Measurements from ENCODE around the gene CISH. TPM values are rescaled to one million over a fixed set of nuclear protein-coding genes. Genes with fewer than 3 reads are reported as not detected.

Gene CISH
- total and polyA plus RNA-seq, 10 of the 15 experiments (the other 5 are each of a cell fraction or from before 2014, with no cell fraction given), result 0.21 to 4.4 (median 1.8) TPM

- Histone ChIP-seq H2AFZ (ENCODE audit: control insufficient read depth, low read depth, low read length) (no peak overlapping the region; the same call in 1 of the 2 replicates), H4K20me1 (ENCODE audit: control insufficient read depth, insufficient read depth) (no peaks in the 10 kb centered on the region), H3K27me3 (replicated peaks in 1 of 2; ENCODE audit: control insufficient read depth in 2 of 2, insufficient read depth in 2 of 2, low read length in 1 of 2) (no peaks in the 10 kb centered on the region), H3K4me1 (ENCODE audit: control insufficient read depth, insufficient read depth, low read length) (peaks cover 35% of the 10 kb centered on the region), H3K79me2 (ENCODE audit: control insufficient read depth, insufficient read depth, low read length) (no peaks in the 10 kb centered on the region), H3K9ac (ENCODE audit: control insufficient read depth, insufficient read depth, low read length) (peak overlapping the region; percentile 67; the same call in 1 of the 2 replicates), H3K4me2 (ENCODE audit: control insufficient read depth, insufficient read depth) (peak overlapping the region; percentile 80), H3K36me3 (ENCODE audit: control insufficient read depth in 2 of 2, insufficient read depth in 2 of 2, low read length in 1 of 2) (no peaks in the 10 kb centered on the region), H3K4me3 (no peak overlapping the region), H3K27ac (ENCODE audit: control insufficient read depth, insufficient read depth) (peak overlapping the region; percentile 95), H3K9me3 (replicated peaks; ENCODE audit: control insufficient read depth, insufficient read depth, low read length) (no peaks in the 10 kb centered on the region)
- BruUV-seq (replicated peaks), result no TSS peak
- no peak for DNase-seq (ENCODE audit: low read depth, low spot score)
- POLR2A ChIA-PET, result interaction anchor here (0.7 to 7.0 kb wide), 12 partner anchors 10 to 793 kb away, joined by 3 to 65 read pairs (median 6); partner anchors contain the start of genes C3orf18, CISH, HEMK1 and MANF
- TF ChIP-seq DPF2 (IDR thresholded peaks at IDR 0.05), result no peak
- 0 out of 2 replicates have a peak, but pooled peaks have one; percentile 5 for TF ChIP-seq CREB1 (IDR thresholded peaks at IDR 0.05; ENCODE audit: low read depth)
- TF ChIP-seq TARDBP (IDR thresholded peaks at IDR 0.05; ENCODE audit: borderline replicate concordance), result no peak
- in situ Hi-C loops (cut with MboI) (no loop called here), intact Hi-C loops (cut with micrococcal nuclease; ENCODE audit: unreplicated experiment) (loop anchor here (1.0 to 2.0 kb wide), 3 partner anchors 18 to 23 kb away; partner anchors contain the start of gene CISH)
- no peak for FAIRE-seq
- RAD21 ChIA-PET (ENCODE audit: unreplicated experiment), result interaction anchor here (0.8 to 8.2 kb wide), 8 partner anchors 11 to 791 kb away, joined by 3 to 135 read pairs (median 22); partner anchors contain the start of genes C3orf18, CISH, HEMK1 and MAPKAPK3
- WGBS (ENCODE audit: insufficient coverage, insufficient replicate concordance, low lambda C conversion rate, missing lambda C conversion rate), result 40% methylated on average over 9 of the region's 9 CpGs
- SMC1A ChIA-PET (ENCODE audit: uncharacterized antibody, unreplicated experiment), result interaction anchor here (0.9 to 10.0 kb wide), 8 partner anchors 10 to 62 kb away, joined by 3 to 186 read pairs (median 12); partner anchors contain the start of genes C3orf18, CISH, HEMK1 and MAPKAPK3
- CTCF ChIA-PET, result interaction anchor here (0.6 to 11.1 kb wide), 6 partner anchors 10 to 377 kb away, joined by 3 to 317 read pairs (median 22); partner anchors contain the start of genes C3orf18, CISH, HEMK1 and MAPKAPK3
- ATAC-seq, result peak; percentile 2; the same call in 2 of the 3 replicates
These were observed 20.3 kb downstream of the CISH start for GRCh38 chr3:50591196-50591741.

GRCh38 chr3:50588759-50589433 is 22.7 kb downstream of the CISH start:
- no peak for DNase-seq (ENCODE audit: low read depth, low spot score)
- H3K4me2 ChIP-seq (ENCODE audit: control insufficient read depth, insufficient read depth), result peak overlapping the region; percentile 65
- no peaks in the 10 kb centered on the region for H3K36me3 ChIP-seq (ENCODE audit: control insufficient read depth in 2 of 2, insufficient read depth in 2 of 2, low read length in 1 of 2)
- H3K79me2 ChIP-seq (ENCODE audit: control insufficient read depth, insufficient read depth, low read length), result no peaks in the 10 kb centered on the region
- POLR2A ChIA-PET, result interaction anchor here (0.6 to 7.0 kb wide), 8 partner anchors 12 to 225 kb away, joined by 3 to 65 read pairs (median 8); partner anchors contain the start of genes C3orf18, CISH and HEMK1
- TF ChIP-seq PKNOX1 (IDR thresholded peaks at IDR 0.05) (peak; percentile 72), RB1 (IDR thresholded peaks at IDR 0.05; ENCODE audit: borderline replicate concordance) (no peak), CHD4 (IDR thresholded peaks at IDR 0.05) (0 out of 2 replicates have a peak, but pooled peaks have one; percentile 6), SKIL (IDR thresholded peaks at IDR 0.05; ENCODE audit: low read depth, poor library complexity, severe bottlenecking) (peak; percentile 9), MTA2 (IDR thresholded peaks at IDR 0.05; ENCODE audit: low read depth) (0 out of 2 replicates have a peak, but pooled peaks have one; percentile 2)
- no peak overlapping the region; the same call in 1 of the 2 replicates for H3K9ac ChIP-seq (ENCODE audit: control insufficient read depth, insufficient read depth, low read length)
- BruUV-seq (replicated peaks), result no TSS peak
- FAIRE-seq, result no peak
- 51% methylated on average over 4 of the region's 4 CpGs for WGBS (ENCODE audit: insufficient coverage, insufficient replicate concordance, low lambda C conversion rate, missing lambda C conversion rate)
- CTCF ChIA-PET, result interaction anchor here (0.8 to 11.1 kb wide), 5 partner anchors 10 to 801 kb away, joined by 4 to 317 read pairs (median 42); partner anchors contain the start of genes C3orf18, CISH, HEMK1 and MAPKAPK3
- peaks cover 35% of the 10 kb centered on the region for H3K4me1 ChIP-seq (ENCODE audit: control insufficient read depth, insufficient read depth, low read length)
- H2AFZ ChIP-seq (ENCODE audit: control insufficient read depth, low read depth, low read length), result peak overlapping the region; percentile 6; the same call in 1 of the 2 replicates
- no peaks in the 10 kb centered on the region for H4K20me1 ChIP-seq (ENCODE audit: control insufficient read depth, insufficient read depth)
- no peak for ATAC-seq
- H3K27ac ChIP-seq (ENCODE audit: control insufficient read depth, insufficient read depth), result peak overlapping the region; percentile 51
- H3K9me3 ChIP-seq (replicated peaks; ENCODE audit: control insufficient read depth, insufficient read depth, low read length), result no peaks in the 10 kb centered on the region
- in situ Hi-C loops (cut with MboI) (no loop called here), intact Hi-C loops (cut with micrococcal nuclease; ENCODE audit: unreplicated experiment) (no loop called here)
- SMC1A ChIA-PET (ENCODE audit: uncharacterized antibody, unreplicated experiment), result interaction anchor here (1.1 to 10.0 kb wide), 5 partner anchors 10 to 24 kb away, joined by 3 to 186 read pairs (median 21); partner anchors contain the start of genes C3orf18, CISH, HEMK1 and MAPKAPK3
- RAD21 ChIA-PET (ENCODE audit: unreplicated experiment), result interaction anchor here (1.0 to 8.2 kb wide), 9 partner anchors 8 to 33 kb away, joined by 3 to 135 read pairs (median 11); partner anchors contain the start of genes C3orf18, CISH, HEMK1 and MAPKAPK3
- H3K27me3 ChIP-seq (replicated peaks in 1 of 2; ENCODE audit: control insufficient read depth in 2 of 2, insufficient read depth in 2 of 2, low read length in 1 of 2), result no peaks in the 10 kb centered on the region
- no peak overlapping the region for H3K4me3 ChIP-seq

All from GM12878 (cell line).